DMS 273 treated with DMSO at 0.1 percent for 48 hours (cell line): ENCODE results near the gene POLR2M.

Experiments
- DNase-seq: peaks from one replicate; lab custom pipeline; 2025; lab: John Stamatoyannopoulos, UW

The POLR2M gene

GRCh38 chr15:57706405-57707209 lies at the start of gene POLR2M:
Gene POLR2M, plus strand, starts transcription at chr15:57706714. Its CDS starts 129 bp downstream, at chr15:57706843.
- DNase-seq: peak; percentile 84

DNA sequence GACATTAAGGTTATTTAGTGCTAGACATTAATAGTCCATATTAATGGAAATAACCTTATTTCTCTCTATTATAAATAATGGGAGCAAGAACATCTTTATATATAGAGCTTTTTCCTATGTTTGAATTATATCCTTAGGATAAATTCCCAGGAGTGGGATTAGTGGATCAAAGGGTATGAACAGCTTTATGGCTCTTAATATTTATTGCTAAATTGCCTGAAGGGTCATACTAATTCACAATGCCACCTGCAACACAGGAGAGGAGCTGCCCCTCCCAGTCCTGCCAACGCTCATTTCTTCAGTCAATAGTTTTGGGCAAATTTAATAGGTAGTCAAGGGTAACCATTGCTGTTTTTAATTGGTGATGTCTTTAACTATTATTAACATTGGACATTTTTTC lies 48.9 kb upstream of the POLR2M start:
- DNase-seq: no peak

GRCh38 chr15:57662091-57662744 lies 44.3 kb upstream of the POLR2M start:
- no peak for DNase-seq

GRCh38 chr15:57662802-57663201 lies 43.7 kb upstream of the POLR2M start:
- no peak for DNase-seq

DNA sequence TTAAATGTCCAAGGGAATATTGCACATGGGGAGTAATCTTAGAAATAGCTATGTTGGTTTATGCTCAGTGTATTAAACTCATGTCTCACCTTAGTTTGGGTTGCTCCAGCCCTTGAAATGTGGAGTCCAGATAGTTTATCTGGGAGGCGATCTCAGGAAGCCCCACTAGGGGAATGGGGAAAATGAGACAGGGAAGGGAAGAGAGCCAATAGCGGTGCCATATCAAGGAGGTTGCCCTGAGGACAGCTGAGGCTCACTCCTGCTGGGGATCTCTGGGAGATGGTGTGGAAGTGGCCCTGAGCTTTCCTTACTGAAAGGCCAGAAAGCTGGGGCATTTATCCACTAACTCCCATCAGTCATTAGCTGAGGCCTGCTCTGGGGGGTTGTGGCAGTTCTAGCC lies 43.3 kb upstream of the POLR2M start:
- no peak for DNase-seq

DNA sequence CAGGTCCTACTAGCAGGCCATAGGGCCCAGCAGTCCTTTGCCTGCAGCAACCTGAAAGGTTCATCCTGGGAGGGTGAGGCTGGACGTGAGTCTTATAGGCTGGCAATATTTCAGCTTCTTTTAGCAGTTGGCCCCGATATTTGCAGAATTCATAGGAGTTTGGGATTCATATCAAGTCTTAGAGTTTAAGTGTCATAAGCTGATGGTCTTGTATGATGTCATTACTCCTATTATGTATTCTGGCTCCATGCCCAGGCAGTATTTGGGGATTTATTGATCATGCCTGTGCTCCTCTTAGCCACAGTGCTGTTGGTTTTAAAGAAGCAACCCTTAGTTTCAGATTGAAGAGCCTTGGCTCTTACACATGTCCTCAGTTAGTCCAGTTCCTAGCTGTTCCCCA lies 41.3 kb upstream of the POLR2M start:
- no peak for DNase-seq

GRCh38 chr15:57665939-57666338 lies 40.6 kb upstream of the POLR2M start:
- DNase-seq: no peak

- DNase-seq: no peak
Measured at GRCh38 chr15:57667171-57667849, 39.2 kb upstream of the POLR2M start.

DNA sequence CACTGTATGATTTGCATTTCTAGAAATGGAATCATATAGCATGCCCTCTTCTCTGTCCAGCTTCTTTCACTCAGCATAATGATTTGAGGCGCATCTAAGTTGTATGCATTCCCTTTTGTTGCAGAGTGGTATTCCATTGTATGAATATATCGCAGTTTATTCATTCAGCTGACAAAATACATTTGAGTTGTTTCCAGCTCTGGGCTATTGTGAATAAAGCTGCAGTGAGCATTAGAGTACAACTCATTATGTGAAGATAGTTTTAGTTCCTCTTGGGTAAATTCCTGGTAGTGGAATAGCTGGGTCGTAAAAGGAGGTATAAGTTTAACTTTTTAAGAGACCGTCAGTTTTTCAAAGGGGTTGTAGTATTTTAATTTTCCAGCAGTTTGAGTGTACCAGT lies 38.5 kb upstream of the POLR2M start:
- DNase-seq: no peak

GRCh38 chr15:57671636-57672035 lies 34.9 kb upstream of the POLR2M start:
- no peak for DNase-seq

DNA sequence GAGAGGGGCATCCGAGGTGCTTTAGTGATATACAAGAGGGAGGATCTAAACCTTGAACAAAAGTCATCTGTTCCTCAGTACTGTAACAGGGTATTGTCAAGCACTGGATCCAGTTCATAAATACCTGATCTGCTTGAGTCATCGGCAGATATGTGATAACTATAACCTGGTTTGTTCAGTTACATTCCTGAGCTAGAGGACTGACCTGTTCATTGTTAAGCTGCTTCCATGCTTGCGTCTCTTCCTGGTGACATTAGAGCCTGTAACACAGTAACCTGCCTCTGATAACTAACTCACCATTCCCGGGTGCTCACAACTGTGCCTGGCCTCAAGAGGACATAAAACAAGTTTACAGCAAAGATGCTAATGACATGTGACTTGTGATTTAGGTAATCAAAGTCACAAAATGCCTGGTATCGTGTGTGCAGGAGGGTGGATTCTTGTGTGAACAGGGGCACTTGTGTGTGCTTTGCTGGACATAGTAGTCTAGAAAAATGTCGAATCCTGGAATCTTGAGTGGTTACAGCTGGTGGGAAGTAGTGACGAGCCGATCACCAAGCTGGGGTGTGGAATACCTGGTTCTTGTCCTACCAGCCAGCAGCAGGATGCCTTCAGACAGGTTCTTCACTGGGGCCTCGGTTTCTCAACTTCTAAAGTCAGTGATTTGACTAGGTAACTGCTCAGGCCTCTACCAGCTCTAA lies 30.9 kb upstream of the POLR2M start:
- DNase-seq: no peak

- no peak for DNase-seq
Measured at GRCh38 chr15:57676585-57676984, 29.9 kb upstream of the POLR2M start.

GRCh38 chr15:57677204-57677603 lies 29.3 kb upstream of the POLR2M start:
- no peak for DNase-seq

- no peak for DNase-seq
Measured at GRCh38 chr15:57680021-57680420, 26.5 kb upstream of the POLR2M start.

DNA sequence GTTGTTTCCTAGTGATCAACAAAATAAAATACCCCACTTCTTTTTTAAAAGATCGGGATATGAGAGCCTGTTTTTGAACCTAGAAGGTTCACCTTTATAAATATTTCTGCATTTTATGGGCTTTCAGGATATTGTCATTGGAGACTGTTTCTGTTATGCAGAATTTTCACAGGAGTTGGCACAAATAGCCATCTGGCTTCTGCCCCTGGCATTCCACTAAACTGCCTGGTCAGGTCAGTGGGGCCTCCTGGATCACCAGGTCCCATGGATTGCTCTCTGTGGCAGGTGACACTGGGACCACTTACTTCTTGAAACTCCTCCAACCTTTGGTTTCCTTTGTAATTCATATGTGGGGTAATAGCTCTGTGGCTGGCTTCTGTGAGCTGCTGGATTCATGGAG lies 25.5 kb upstream of the POLR2M start:
- DNase-seq: no peak

DNA sequence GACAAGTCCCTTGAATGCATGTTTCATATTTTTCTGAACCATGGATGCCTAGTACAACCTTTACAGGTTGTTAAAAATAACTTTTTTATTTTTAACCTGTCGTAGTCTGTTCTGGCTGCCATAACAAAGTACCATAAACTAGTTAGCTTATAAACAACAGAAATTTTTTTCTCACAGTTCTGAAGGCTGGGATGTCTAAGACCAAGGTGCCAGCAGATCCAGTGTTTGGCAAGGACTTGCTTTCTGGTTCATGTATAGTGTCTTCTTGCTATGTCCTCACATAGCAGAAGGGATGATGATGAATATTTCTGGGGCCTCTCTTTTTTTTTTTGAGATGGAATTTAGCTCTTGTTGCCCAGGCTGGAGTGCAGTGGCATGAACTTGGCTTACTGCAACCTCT lies 23.0 kb upstream of the POLR2M start:
- no peak for DNase-seq

- no peak for DNase-seq
Measured at GRCh38 chr15:57684491-57685151, 21.9 kb upstream of the POLR2M start.

DNA sequence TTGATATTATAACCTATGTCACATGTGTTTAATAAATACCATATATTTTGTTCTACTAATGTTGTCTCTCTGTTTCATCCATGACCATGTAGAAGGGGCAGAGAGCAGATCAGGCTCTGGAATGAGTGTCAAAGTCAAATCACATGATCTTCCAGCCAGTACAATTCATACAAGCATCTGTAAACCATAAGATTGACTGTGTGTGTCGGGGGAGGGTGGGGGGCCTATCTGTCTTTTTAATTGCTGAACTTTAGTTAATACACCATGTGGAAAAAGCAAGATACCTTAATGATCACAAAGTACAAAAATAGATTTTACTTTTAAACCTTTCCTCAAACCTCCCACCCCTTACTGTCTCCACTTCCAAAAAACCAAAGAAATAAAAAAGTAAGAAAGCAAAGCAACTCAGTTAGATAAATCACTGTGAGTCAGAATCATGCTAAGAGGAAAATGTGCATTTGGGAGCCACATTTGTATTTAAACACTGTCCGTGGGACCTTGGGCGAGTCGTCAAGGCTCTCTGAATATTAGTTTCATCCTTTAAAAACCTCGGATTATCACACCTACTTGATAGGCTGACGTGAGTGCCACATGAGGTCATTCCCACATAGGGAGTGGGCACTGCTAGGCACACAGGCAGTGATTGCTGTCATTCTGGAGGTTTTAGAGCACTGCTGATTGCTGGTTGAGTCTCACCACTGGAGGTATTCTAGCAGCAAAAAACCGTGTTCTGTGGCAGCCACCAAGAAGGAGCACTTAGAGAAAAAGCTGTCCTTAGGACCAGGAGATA lies 21.0 kb upstream of the POLR2M start:
- no peak for DNase-seq

DNA sequence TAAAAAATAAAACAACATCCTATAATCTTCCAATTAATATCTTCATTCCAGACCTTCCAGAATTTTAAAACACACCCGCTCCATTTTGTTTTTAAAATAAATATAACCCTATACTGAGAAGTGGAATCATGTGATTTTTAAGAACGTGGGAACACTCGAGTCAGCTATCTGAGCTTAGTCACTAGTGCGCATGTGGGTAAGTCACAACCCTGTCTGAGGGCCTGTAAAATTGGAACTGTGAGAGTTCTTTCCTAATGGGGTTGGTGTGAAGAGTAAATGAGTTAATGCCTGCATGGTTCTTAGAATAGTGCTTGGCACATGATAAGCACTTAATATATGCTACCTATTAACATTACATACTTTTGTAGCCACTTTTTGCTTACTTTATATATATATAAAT lies 19.9 kb upstream of the POLR2M start:
- no peak for DNase-seq

- no peak for DNase-seq
Measured at GRCh38 chr15:57690341-57690966, 16.1 kb upstream of the POLR2M start.

DNA sequence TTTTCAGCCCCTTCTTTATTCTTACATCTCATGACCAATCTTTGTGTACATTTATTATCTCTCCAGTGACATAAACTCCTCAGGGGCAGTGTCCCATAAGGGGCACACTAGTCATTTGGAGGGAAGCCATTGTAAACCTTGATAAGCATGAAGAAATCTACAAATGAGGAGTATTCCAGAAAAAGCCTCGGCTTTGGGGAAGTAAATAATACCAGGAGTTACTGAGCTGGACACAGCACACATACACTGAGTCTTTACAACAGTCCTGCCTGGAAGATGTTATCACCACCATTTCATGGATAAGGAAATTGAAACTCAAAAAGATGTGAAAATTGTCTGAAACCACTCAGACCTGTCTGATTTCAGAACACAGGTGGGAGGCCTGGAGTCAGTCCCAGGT lies 15.4 kb upstream of the POLR2M start:
- no peak for DNase-seq
